HG02840 (cell line): ENCODE results near the gene LILRB3.
"Not testable (repeated sequence)": the region's sequence is repeated elsewhere in the genome, so short reads cannot be mapped to it uniquely, and the experiment has no call there.

Experiments used
- ATAC-seq: cut with Tn5 transposase; IDR thresholded peaks from one replicate; pipeline ENCODE4 v1.9.1; 2021; ENCODE audit warnings: mild to moderate bottlenecking, moderate library complexity, moderate number of reproducible peaks; ENCODE audit not compliant: unreplicated experiment, low FRiP score

Gene LILRB3

GRCh38 chr19:54243809-54244208 lies 21.0 kb upstream of the LILRB3 start:
- not testable (repeated sequence) for ATAC-seq

GRCh38 chr19:54242646-54243045 lies 19.8 kb upstream of the LILRB3 start, which contains the start of gene LILRA6:
Gene LILRA6 (minus strand): TSS chr19:54242790.
- not testable (repeated sequence) for ATAC-seq

- ATAC-seq: not testable (repeated sequence)
Observed at GRCh38 chr19:54242234-54242633, 19.4 kb upstream of the LILRB3 start.

DNA sequence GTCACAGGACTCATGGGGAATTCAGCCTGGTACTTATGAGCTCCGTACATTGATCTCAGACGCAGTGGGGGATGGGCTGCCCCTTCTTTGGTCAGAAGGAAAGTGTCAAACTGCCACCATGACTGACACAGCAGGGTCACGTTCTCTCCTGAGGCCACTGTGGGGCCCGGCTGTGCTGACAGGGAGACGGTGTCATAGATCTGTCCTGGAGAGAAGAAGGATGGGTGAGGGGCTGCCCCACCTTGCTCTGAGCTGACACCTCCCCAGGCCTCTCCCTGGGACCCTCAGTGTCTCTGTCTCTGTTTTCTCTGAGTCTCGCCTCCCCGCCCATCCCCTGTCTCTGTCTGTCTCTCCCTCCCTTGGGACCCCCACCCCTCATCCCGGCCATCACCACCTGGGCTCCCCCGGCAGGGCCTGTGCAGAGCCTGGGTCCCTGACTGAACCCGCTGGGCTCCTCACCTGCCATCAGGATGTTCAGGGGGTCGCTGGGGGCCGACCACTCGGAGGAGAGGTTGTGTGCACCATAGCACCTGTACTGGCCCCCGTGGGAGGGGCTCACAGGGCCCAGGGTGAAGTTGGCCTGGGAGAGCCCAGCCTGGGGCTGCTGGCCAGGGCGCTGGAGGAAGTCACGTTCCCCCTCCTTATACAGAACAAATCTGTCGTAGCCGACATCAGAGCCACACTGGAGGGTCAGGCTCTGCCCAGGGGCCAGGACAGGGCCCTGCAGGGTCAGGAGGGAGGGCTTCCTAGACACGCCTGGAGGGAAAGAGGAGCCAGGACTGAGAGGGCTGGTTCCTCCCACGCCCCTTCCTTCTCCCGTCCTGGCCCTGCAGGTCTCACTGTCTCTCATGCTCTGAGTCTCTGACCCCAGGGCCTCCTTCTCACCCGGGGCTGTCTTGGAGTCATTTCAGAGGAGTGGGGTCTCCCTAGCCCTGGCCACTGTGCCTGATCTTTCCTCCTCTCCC lies 17.8 kb upstream of the LILRB3 start:
- ATAC-seq: not testable (repeated sequence)

DNA sequence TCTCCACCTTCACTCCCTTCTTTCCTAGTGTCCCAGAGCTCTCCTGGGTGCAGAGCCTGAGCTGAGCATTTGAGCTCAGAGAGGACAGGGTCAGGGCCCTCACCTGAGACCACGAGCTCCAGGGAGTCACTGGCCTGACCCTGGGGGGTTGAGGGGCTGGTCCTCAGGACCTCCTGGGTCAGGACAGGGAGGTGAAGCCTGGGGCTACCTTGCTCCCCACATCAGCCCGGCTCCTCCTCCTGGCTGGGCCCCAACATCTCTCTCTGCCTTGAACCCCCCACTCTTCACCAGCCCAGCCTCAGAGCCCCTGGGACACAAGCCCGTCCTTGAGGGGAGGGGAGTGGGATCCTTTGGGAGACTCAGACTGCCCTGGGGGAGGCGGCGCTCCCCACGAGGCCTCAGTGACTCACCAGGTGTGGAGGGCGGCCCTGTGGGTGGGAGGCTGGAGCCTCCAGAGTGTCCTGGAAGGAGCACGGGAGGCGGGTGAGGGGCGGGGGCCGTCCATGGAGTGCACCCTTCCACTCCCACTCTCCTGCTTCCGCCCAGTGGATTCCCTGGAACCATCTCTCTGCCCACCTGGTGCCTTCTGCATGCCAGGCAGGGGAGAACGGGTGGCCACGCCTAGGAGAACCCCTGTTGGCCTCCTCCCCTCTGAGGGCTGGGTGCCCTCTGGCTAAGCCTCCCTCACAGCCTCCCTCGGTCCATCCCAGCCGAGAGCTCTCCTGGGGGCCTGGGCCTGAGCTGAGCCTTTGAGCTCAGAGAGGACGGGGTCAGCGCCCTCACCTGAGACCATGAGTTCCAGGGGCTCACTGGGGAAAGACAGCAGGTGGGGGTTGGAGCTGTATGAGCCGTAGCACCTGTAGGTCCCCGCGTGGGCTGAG lies 16.9 kb upstream of the LILRB3 start:
- ATAC-seq: not testable (repeated sequence)

- ATAC-seq: no peak
Observed at GRCh38 chr19:54233941-54234340, 11.1 kb upstream of the LILRB3 start.

- peak; percentile 63 for ATAC-seq
Observed at GRCh38 chr19:54231077-54231931, 8.5 kb upstream of the LILRB3 start.

DNA sequence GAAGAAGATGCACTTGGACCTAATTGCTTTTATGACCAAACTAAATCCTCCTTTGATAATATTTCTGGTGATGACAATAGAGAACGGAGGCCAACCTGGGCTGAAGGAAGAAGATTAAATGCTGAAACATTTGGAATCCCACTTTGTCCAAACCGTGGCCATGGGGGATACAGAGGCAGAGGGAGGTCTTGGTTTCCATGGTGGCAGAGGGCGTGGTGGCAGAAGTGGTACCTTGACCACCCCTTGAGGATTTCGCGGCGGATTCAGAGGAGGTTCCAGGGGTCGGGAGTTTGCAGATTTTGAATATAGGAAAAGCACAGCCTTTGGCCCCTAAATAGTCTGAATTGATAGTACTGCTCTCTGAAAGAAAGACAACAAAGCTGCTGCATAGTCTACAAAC lies 7.2 kb upstream of the LILRB3 start:
- no peak for ATAC-seq

DNA sequence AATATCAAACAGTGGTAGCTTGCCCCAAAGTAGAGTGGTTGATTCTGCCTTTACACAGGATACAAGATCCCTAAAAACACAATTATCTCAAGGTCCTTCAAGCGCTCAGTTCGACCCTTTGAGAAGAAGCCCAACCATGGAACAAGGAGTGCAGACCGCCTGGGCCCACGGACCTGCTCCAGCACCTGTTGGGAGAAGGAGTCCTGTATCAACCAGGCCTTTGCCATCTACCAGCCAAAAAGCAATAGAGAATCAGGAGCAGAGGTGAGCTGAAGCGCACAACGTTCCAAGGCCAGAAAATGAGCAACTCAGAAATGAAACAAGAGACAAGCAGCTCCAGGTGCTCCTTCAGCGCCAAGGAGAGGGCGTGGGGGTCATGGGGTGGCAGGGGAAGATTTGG lies 6.3 kb upstream of the LILRB3 start:
- ATAC-seq: no peak

GRCh38 chr19:54224619-54225018 lies 1.8 kb upstream of the LILRB3 start:
- ATAC-seq: not testable (repeated sequence)

DNA sequence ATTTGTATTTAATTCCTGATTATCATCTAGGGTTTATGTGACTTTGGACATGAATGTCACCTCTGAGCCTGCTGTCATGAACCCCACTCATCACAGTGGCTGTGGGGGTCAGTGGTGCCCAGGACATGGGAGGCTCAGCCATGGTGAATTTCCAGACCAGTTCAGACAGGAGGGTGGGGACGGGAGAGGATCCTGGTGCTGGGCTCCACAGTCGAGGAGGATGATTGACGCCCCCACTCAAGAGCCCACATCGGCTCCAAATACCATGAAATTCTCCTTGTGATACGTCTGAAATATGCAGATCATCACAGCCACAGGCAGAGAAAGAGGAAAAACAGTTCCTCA lies 1.1 kb upstream of the LILRB3 start:
- ATAC-seq: not testable (repeated sequence)

GRCh38 chr19:54223277-54223936 lies 600 bp upstream of the LILRB3 start:
- ATAC-seq: not testable (repeated sequence)

DNA sequence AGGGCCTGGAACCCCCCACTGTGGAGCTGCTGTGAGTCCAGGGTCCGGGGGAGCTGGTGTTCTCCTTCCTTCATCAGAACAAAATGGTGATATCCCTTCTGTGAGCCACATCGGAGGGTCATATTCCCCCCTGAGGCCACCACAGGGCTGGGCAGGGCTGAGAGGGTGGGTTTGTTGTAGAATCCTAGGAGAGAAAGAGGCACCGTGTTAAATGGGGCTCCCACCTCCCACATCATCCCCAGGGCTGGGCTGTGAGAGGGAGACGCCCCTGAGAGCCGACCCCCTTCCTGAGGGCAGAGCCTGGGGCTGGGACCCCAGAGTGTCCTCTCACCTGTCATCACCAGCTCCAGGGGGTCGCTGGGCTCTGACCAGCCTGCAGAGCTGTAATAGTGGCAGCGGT lies 860 bp downstream of the LILRB3 start:
- ATAC-seq: not testable (repeated sequence)

- not testable (repeated sequence) for ATAC-seq
Observed at GRCh38 chr19:54219702-54220101, 3.1 kb downstream of the LILRB3 start.

DNA sequence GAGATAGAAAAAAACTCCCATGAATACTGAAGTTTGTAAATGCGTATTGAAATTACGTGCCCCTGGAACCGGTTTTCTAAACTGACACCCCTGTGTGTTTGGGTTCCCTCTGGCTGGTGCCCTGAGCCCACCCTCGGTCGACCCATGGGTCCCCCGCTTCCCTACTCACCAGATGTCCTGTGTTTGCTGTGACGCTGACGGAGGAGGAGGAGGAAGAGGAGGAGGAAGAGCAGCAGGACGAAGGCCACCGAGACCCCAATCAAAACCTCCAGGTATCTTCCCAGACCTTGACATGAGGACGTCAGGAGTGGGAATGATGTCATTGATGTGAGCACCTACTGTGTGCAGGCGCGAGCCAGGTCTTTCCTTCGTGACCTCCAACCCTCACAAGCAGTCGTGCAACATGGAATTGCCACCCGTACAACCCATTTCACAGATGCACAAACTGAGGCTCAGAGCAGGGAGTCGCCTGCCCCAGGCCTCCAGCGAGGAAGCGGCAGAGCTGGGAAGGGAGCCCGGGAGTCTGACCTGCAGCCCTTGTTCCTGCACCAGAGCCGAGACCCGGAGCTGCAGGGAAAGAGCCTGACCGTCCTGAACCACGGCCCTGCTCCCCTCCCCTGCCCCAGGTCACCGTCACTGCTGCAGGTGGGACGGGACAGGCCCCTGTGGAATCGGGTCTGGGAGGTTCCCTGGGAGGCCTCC lies 3.7 kb downstream of the LILRB3 start:
- no peak for ATAC-seq

- ATAC-seq: no peak
Observed at GRCh38 chr19:54218259-54218658, 4.5 kb downstream of the LILRB3 start.

- ATAC-seq: not testable (repeated sequence)
Observed at GRCh38 chr19:54217517-54218247, 5.1 kb downstream of the LILRB3 start.

GRCh38 chr19:54216869-54217268 lies 5.9 kb downstream of the LILRB3 start:
- no peak for ATAC-seq
